ENCODE results near the gene SNCB.

GRCh38 chr5:176632745-176633144, 2.4 kb upstream of the SNCB start:
- no peak for TF ChIP-seq POLR2AphosphoS5 (IDR thresholded peaks at IDR 0.05; ENCODE audit: insufficient read depth in 1 of 2, low read depth in 1 of 2)
- no peak for TF ChIP-seq CTCF (IDR thresholded peaks at IDR 0.05)
- no peak for TF ChIP-seq POLR2A (IDR thresholded peaks at IDR 0.05)

Data from vagina (tissue), 2 donors.